ENCODE measurements around the gene MTNR1B. TPM values are rescaled to one million over a fixed set of nuclear protein-coding genes. Genes with fewer than 3 reads are reported as not detected.

The MTNR1B gene
- total RNA-seq, result not detected

- TF ChIP-seq POLR2AphosphoS5 (IDR thresholded peaks at IDR 0.05) (no peak), POLR2A (IDR thresholded peaks at IDR 0.05) (no peak), EP300 (IDR thresholded peaks at IDR 0.05) (no peak)
- TF ChIP-seq, protein P1, sequence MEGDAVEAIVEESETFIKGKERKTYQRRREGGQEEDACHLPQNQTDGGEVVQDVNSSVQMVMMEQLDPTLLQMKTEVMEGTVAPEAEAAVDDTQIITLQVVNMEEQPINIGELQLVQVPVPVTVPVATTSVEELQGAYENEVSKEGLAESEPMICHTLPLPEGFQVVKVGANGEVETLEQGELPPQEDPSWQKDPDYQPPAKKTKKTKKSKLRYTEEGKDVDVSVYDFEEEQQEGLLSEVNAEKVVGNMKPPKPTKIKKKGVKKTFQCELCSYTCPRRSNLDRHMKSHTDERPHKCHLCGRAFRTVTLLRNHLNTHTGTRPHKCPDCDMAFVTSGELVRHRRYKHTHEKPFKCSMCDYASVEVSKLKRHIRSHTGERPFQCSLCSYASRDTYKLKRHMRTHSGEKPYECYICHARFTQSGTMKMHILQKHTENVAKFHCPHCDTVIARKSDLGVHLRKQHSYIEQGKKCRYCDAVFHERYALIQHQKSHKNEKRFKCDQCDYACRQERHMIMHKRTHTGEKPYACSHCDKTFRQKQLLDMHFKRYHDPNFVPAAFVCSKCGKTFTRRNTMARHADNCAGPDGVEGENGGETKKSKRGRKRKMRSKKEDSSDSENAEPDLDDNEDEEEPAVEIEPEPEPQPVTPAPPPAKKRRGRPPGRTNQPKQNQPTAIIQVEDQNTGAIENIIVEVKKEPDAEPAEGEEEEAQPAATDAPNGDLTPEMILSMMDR (IDR thresholded peaks at IDR 0.05), result no peak
- Histone ChIP-seq H3K9me3 (no peaks in the 10 kb centered on the region), H3K4me1 (no peaks in the 10 kb centered on the region), H3K36me3 (no peaks in the 10 kb centered on the region), H3K27ac (no peak within 1 kb of the TSS), H3K4me3 (no peak within 1 kb of the TSS), H3K27me3 (peaks cover 36% of the 10 kb centered on the region)
- no peak for ATAC-seq
- WGBS, 2 donors (ENCODE audit: low coverage in 1 of 2), result 4 to 17% methylated on average over 5 to 14 of the region's 58 CpGs
Measured at GRCh38 chr11:92969634-92970347, at the start of gene MTNR1B. Gene MTNR1B, plus strand, starts transcription at chr11:92969651. Its CDS starts 75 bp downstream, at chr11:92969726.

DNA sequence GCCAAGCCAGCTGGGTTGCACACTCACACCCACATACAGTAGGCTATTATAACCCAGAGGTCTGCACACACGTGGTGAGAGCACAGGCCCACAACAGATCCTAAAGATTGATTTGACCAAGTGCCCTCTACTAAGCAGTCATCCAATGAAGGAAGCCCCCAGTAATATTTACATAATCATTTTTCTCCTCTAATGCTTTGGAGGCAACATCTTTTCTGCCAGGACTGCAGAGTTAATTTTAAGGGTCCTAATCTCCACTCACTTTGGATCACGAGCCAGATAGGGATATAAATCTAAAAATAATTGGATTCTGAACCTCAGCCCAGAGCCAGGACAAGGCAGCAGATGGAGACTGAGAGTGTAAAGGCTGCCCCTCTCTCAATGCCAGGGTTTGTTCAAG lies 49.1 kb upstream of the MTNR1B start:
- Histone ChIP-seq H3K4me3 (no peak overlapping the region), H3K27me3 (no peaks in the 10 kb centered on the region), H3K36me3 (no peaks in the 10 kb centered on the region), H3K4me1 (no peaks in the 10 kb centered on the region), H3K9me3 (peaks cover 0 to 3% (median 0%) of the 10 kb centered on the region in 3 donors), H3K27ac (no peak overlapping the region)
- WGBS, 2 donors (ENCODE audit: low coverage in 1 of 2), result 7 to 28% methylated on average over 2 of the region's 2 CpGs
- no peak for TF ChIP-seq POLR2AphosphoS5 (IDR thresholded peaks at IDR 0.05)
- TF ChIP-seq POLR2A (IDR thresholded peaks at IDR 0.05), result no peak
- TF ChIP-seq, protein P1 (IDR thresholded peaks at IDR 0.05), result no peak
- no peak for TF ChIP-seq EP300 (IDR thresholded peaks at IDR 0.05)
- no peak for ATAC-seq

- Histone ChIP-seq H3K4me3 (no peak overlapping the region), H3K27ac (no peak overlapping the region), H3K4me1 (no peaks in the 10 kb centered on the region), H3K9me3 (peaks cover 0 to 7% (median 0%) of the 10 kb centered on the region in 3 donors), H3K36me3 (no peaks in the 10 kb centered on the region), H3K27me3 (no peaks in the 10 kb centered on the region)
- WGBS, 2 donors (ENCODE audit: low coverage in 1 of 2), result 0% methylated on average over 1 of the region's 1 CpG; no CpG with 5 or more reads in 1 of the 2 donors
- TF ChIP-seq, protein P1 (IDR thresholded peaks at IDR 0.05), result no peak
- TF ChIP-seq POLR2AphosphoS5 (IDR thresholded peaks at IDR 0.05), result no peak
- no peak for TF ChIP-seq POLR2A (IDR thresholded peaks at IDR 0.05)
- TF ChIP-seq EP300 (IDR thresholded peaks at IDR 0.05), result no peak
- ATAC-seq, result no peak
Measured at GRCh38 chr11:92922731-92923130, 46.7 kb upstream of the MTNR1B start.

DNA sequence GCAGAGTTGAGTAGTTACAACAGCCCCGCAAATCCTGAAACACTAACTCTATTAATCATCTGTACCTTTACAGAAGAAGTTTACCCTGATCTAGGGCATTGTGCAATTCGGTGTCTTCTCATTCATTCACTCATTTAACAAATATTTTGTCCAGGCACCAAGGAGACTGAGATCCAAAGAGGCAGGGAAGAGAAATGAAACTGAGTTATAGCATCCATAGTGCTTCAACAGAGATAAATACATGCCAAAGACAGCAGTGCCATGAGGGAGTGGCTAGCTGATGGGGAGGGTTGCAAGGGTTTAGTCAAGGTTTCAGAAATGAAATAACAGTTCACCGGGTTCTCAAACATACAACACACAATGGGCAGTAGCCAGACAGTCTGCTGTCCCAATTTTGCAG lies 40.2 kb upstream of the MTNR1B start:
- TF ChIP-seq POLR2A (IDR thresholded peaks at IDR 0.05), result no peak
- no peak for TF ChIP-seq POLR2AphosphoS5 (IDR thresholded peaks at IDR 0.05)
- Histone ChIP-seq H3K4me1 (no peaks in the 10 kb centered on the region), H3K36me3 (no peaks in the 10 kb centered on the region), H3K9me3 (peaks cover 0 to 7% (median 0%) of the 10 kb centered on the region in 3 donors), H3K27ac (no peak overlapping the region), H3K4me3 (no peak overlapping the region), H3K27me3 (no peaks in the 10 kb centered on the region)
- ATAC-seq, result no peak
- 30 to 90% methylated on average over 2 to 3 of the region's 3 CpGs for WGBS, 2 donors (ENCODE audit: low coverage in 1 of 2)

DNA sequence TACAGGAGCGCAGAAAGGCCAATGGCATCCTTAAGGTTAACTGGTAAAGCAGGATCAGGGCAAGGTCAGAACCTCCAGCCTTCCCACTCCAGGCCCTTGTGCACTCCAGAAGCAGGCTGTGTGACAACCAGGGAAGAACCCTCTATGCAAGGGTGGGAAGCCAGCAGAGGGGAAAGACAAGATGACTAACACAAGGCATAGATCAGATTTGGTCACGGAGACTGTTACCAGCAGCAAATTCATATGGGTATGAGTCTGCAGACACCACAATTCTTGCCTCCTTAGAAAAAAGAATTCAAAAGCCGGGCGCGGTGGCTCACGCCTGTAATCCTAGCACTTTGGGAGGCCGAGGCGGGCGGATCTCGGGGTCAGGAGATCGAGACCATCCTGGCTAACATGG lies 39.8 kb upstream of the MTNR1B start:
- Histone ChIP-seq H3K27ac (no peak overlapping the region), H3K4me3 (no peak overlapping the region), H3K4me1 (no peaks in the 10 kb centered on the region), H3K36me3 (no peaks in the 10 kb centered on the region), H3K27me3 (no peaks in the 10 kb centered on the region), H3K9me3 (peaks cover 0 to 7% (median 0%) of the 10 kb centered on the region in 3 donors)
- WGBS, 2 donors (ENCODE audit: low coverage in 1 of 2), result 83 to 89% methylated on average over 1 to 11 of the region's 11 CpGs
- no peak for TF ChIP-seq POLR2AphosphoS5 (IDR thresholded peaks at IDR 0.05)
- no peak for TF ChIP-seq POLR2A (IDR thresholded peaks at IDR 0.05)
- TF ChIP-seq, protein P1 (IDR thresholded peaks at IDR 0.05), result no peak
- no peak for TF ChIP-seq EP300 (IDR thresholded peaks at IDR 0.05)
- ATAC-seq, result no peak

Measured in gastroesophageal sphincter (tissue), 4 donors.